Naive thymus-derived CD4-positive, alpha-beta T cell (primary cell): ENCODE data around the gene CPT1B. TPM values are rescaled to one million over a fixed set of nuclear protein-coding genes. Genes with fewer than 3 reads are reported as not detected.
A peak's percentile ranks its signal among the peaks of the same experiment; 100 is the strongest.

Experiments
- ATAC-seq: fragments of 150-1000 bp; cut with Tn5 transposase; 2 replicates; pipeline ENCODE4 v1.10.0; 2021; ENCODE audit warnings: mild to moderate bottlenecking, moderate library complexity
- CTCF ChIA-PET: fragments of 350-600 bp; sonication (Branson Sonifier 250); formaldehyde crosslinking; loops from one replicate; lab custom pipeline; 2021; ENCODE audit warnings: antibody characterized with exemption; lab: Charles Lee
- POLR2A ChIA-PET: fragments of 350-600 bp; sonication (Branson Sonifier 250); formaldehyde crosslinking; loops from one replicate; lab custom pipeline; 2021; ENCODE audit warnings: antibody characterized with exemption, inconsistent platforms; lab: Charles Lee
- DNase-seq, 9 donors: peaks; one replicate each; pipeline versions ENCODE4 v3.0.0 to v3.0.0-alpha.2; 2020 to 2022; ENCODE audit warnings: mixed read lengths in 1 of 9
- H3K27ac ChIP-seq: one replicate; pipeline ENCODE4 v1.7.0; 2013; ENCODE audit warnings: mild to moderate bottlenecking, low read depth, low read length, moderate library complexity
- H3K27me3 ChIP-seq, 2 donors: one replicate each; pipeline ENCODE4 v1.7.0; 2013; ENCODE audit warnings: low read length in 2 of 2, mild to moderate bottlenecking in 2 of 2, moderate library complexity in 2 of 2; ENCODE audit not compliant: control insufficient read depth in 2 of 2, insufficient read depth in 2 of 2
- H3K36me3 ChIP-seq, 3 experiments: 1 replicate in 2 of 3; 2 replicates in 1 of 3; pipeline ENCODE4 v1.7.0; 2013; ENCODE audit warnings: low read length in 3 of 3, mild to moderate bottlenecking in 3 of 3, moderate library complexity in 1 of 3; ENCODE audit not compliant: insufficient read depth in 3 of 3, control insufficient read depth in 2 of 3
- H3K4me1 ChIP-seq, 2 donors: one replicate each; pipeline ENCODE4 v1.7.0; 2013; ENCODE audit warnings: low read length in 2 of 2, mild to moderate bottlenecking in 2 of 2, moderate library complexity in 1 of 2; ENCODE audit not compliant: control insufficient read depth in 2 of 2, insufficient read depth in 2 of 2
- H3K4me3 ChIP-seq: 2 replicates; pipeline ENCODE4 v1.7.0; 2013; ENCODE audit warnings: mild to moderate bottlenecking, low read length
- H3K9me3 ChIP-seq, 3 experiments: 1 replicate in 2 of 3; 2 replicates in 1 of 3; pipeline ENCODE4 v1.7.0; 2013; ENCODE audit warnings: low read length in 3 of 3; ENCODE audit not compliant: control insufficient read depth in 2 of 3
- H3K27ac Mint-ChIP-seq, 9 donors: one replicate each; pipeline ENCODE4 v1.8.0; 2020 to 2022; ENCODE audit warnings: mixed read lengths in 9 of 9, mild to moderate bottlenecking in 8 of 9, moderate library complexity in 5 of 9, inconsistent platforms in 2 of 9
- H3K27me3 Mint-ChIP-seq, 5 donors: one replicate each; pipeline ENCODE4 v1.8.0; 2021 to 2022; ENCODE audit warnings: mixed read lengths in 5 of 5, mild to moderate bottlenecking in 1 of 5
- H3K36me3 Mint-ChIP-seq, 5 donors: one replicate each; pipeline ENCODE4 v1.8.0; 2020 to 2022; ENCODE audit warnings: mixed read lengths in 5 of 5, mild to moderate bottlenecking in 3 of 5, inconsistent platforms in 1 of 5
- H3K4me1 Mint-ChIP-seq, 7 donors: one replicate each; pipeline ENCODE4 v1.8.0; 2020 to 2022; ENCODE audit warnings: mixed read lengths in 7 of 7, mild to moderate bottlenecking in 3 of 7, inconsistent platforms in 1 of 7
- H3K4me3 Mint-ChIP-seq, 10 donors: one replicate each; pipeline ENCODE4 v1.8.0; 2020 to 2022; ENCODE audit warnings: mild to moderate bottlenecking in 10 of 10, mixed read lengths in 10 of 10, moderate library complexity in 6 of 10, inconsistent platforms in 2 of 10
- H3K9me3 Mint-ChIP-seq, 11 donors: one replicate each; pipeline ENCODE4 v1.8.0; 2020 to 2022; ENCODE audit warnings: mixed read lengths in 11 of 11, mild to moderate bottlenecking in 4 of 11, inconsistent platforms in 1 of 11, moderate library complexity in 1 of 11
- intact Hi-C, 2 donors: fragments of 100-400 bp; cut with micrococcal nuclease; formaldehyde crosslinking; loops; one replicate each; pipeline ENCODE4 v1.15.1; 2023
- polyA plus RNA-seq, 2 donors: library from polyadenylated mRNA; unstranded; fragments of 300-500 nt; fragmentation: Illumina TruSeq; gene quantifications; one replicate each; pipeline ENCODE4 v1.2.3, GENCODE V29; 2021
- total RNA-seq, 6 experiments: library from RNA in 5 of 6; stranded (reverse) in 5 of 6; gene quantifications; 1 replicate in 5 of 6; 2 replicates in 1 of 6; pipeline ENCODE4 v1.2.3 and lab custom pipeline; 2021 to 2026

Gene CPT1B
- total and polyA plus RNA-seq, 7 experiments from 2014 or later: 0.32 to 108 (median 64.8) TPM

DNA sequence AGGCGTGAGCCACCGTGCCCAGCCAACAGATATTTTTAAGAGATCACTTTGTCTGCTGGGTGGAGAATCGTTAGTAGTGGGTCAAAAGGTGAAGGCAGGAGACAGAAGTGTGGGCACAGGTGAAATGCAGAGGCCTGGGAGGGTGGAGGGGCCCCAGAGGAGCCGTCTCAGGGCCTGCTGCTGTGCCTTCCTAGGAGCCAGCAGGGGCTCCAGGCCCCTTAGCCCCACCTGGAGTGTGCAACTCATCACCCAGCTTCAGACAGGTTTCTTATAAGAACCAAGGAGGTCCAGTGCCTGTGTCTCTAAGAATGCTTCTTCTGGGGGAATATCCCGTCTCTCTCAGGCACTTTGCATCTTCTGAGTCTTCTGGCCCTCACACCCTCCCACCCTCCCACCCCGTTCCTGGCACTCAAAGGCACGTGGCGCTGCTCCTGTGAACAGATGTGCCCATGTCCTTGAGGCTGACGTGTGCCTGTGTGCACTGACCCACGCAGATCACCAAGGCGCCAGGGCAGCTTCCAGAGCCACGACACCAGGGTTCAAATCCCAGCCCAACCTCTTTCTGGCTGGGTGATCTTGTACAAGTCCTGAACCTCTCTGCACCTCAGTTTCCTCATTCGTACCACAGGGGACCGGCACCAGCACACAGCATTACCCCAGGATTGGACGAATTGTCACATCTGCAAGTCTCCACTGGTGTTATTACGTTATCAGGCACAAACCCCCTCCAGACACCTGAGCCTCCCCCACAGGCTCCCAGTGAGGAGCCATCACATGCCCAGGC is 46.3 kb upstream of the CPT1B start:
- Mint-ChIP-seq H3K4me1 (peaks cover 21 to 55% (median 48%) of the 10 kb centered on the region in 7 donors), H3K4me3 (peak overlapping the region in 2 of 10 donors; percentile 29 to 56), H3K27me3 (no peaks in the 10 kb centered on the region), H3K27ac (peak overlapping the region in 6 of 9 donors; percentile 15 to 86 (median 42)), H3K36me3 (peaks cover 0 to 4% (median 3%) of the 10 kb centered on the region in 5 donors), H3K9me3 (no peaks in the 10 kb centered on the region)
- intact Hi-C loops: loop anchor here in 1 of 2 donors (5.0 kb wide), 2 partner anchors 48 to 297 kb away; partner anchors contain the start of genes DENND6B and SHANK3
- H3K36me3 ChIP-seq: peaks cover 0 to 18% (median 0%) of the 10 kb centered on the region in 3 experiments
- H3K27me3 ChIP-seq: no peaks in the 10 kb centered on the region
- peaks cover 27 to 42% of the 10 kb centered on the region in 2 donors for H3K4me1 ChIP-seq
- no peaks in the 10 kb centered on the region for H3K9me3 ChIP-seq
- ChIA-PET POLR2A (interaction anchor here (0.6 to 1.0 kb wide), 2 partner anchors 79 to 373 kb away, joined by 3 to 4 read pairs; partner anchors contain the start of gene HDAC10), CTCF (no interaction called here)
- no peak for DNase-seq
- no peak overlapping the region for H3K4me3 ChIP-seq
- no peak overlapping the region for H3K27ac ChIP-seq
- no peak for ATAC-seq

DNA sequence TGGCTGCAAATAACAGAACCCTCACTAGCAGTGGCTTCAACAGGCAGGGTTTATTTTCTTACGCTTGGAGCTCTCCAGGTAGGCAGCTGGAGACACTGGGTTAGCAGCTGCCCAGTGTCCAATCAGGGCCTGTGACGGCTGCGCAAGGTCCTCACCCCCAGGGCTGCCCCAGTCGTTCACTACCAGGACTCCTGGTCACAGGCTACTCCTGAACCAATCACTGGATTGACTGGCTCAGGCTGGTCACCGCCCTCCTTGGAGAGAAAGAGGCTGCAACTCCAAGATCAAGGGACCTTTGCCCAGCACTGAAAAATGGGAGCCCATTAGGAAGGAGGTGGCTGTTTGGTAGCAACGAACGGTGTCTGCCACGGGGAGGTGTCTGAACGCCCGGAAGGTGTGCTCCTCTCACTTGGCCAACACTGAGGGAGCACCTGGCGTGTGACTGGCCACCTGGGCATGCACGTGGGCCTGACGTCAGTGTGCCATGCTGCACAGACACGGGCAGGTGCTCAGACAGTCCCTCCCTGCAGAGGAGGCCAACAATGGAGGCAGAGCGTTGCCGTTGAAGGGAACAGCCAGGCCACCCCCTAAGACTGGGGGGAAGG is 44.6 kb upstream of the CPT1B start:
- Histone ChIP-seq H3K27ac (peak overlapping the region; percentile 93), H3K9me3 (no peaks in the 10 kb centered on the region), H3K36me3 (peaks cover 0 to 18% (median 0%) of the 10 kb centered on the region in 3 experiments), H3K27me3 (no peaks in the 10 kb centered on the region), H3K4me1 (peaks cover 21 to 34% of the 10 kb centered on the region in 2 donors), H3K4me3 (peak overlapping the region; percentile 68)
- no peaks in the 10 kb centered on the region for H3K9me3 Mint-ChIP-seq
- H3K36me3 Mint-ChIP-seq: peaks cover 0 to 4% (median 3%) of the 10 kb centered on the region in 5 donors
- ATAC-seq (no peak), DNase-seq (no peak)
- H3K27ac Mint-ChIP-seq: peak overlapping the region; percentile 93 to 100 (median 99)
- intact Hi-C loops: loop anchor here in 1 of 2 donors (5.0 kb wide), 2 partner anchors 49 to 296 kb away; partner anchors contain the start of genes DENND6B and SHANK3
- ChIA-PET POLR2A (interaction anchor here (0.6 to 4.8 kb wide), 8 partner anchors 82 to 788 kb away, joined by 3 to 91 read pairs (median 10); partner anchors contain the start of genes LMF2, NCAPH2, SCO2 and TYMP), CTCF (interaction anchor here (1.1 kb wide), 1 partner anchor 381 kb away, joined by 3 read pairs; no protein-coding TSS in a partner anchor)
- peak overlapping the region in 9 of 10 donors; percentile 81 to 97 (median 93) for H3K4me3 Mint-ChIP-seq
- H3K4me1 Mint-ChIP-seq: peaks cover 10 to 45% (median 38%) of the 10 kb centered on the region in 7 donors
- no peaks in the 10 kb centered on the region for H3K27me3 Mint-ChIP-seq

DNA sequence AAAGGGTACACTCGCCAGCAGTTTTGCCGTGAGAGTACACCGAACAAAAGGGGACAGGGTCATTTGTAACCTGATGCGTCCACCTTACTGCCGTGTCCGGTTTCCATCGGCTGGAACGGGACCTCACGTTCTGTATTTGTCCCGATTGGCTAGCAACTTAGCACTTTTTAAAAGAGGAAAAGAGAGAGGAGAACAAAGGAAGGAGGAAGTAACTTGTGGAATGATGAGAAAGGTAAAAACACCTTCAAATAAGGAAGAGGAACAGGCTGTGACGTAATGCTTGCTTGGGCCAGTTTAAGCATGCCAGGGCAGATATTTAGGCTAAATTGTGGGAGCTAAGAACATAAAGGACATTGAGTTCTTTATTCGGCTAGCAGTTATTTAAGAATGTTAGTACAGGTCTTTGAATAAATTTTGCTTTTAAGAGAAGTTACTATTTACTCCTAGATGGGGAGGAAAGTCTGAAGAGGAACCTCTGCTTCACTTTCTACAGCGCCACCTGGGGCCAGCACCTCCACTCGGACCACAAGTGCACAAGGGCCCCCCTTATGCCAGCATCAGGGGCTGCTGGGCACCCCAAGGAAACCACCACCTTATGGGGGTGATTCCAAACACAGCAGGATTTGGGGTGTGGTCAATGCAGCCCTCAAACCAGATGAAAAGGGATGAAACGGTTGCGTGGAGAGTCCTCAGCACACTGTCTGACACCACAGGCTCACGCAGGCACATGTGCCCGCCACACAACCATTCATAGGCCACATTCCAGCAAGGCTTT is 43.9 kb upstream of the CPT1B start:
- no peaks in the 10 kb centered on the region for H3K9me3 Mint-ChIP-seq
- H3K27me3 ChIP-seq: no peaks in the 10 kb centered on the region
- H3K27me3 Mint-ChIP-seq: no peaks in the 10 kb centered on the region
- H3K36me3 ChIP-seq: peaks cover 0 to 18% (median 0%) of the 10 kb centered on the region in 3 experiments
- H3K27ac Mint-ChIP-seq: peak overlapping the region; percentile 93 to 100 (median 99)
- intact Hi-C loops: loop anchor here (1.0 to 5.0 kb wide), 13 partner anchors 40 to 431 kb away; partner anchors contain the start of genes MAPK11 (in 2 of the 2), CHKB (in 1 of the 2), DENND6B (in 1 of the 2) and PPP6R2 (in 1 of the 2)
- POLR2A ChIA-PET: interaction anchor here (0.6 to 4.8 kb wide), 30 partner anchors 8 to 787 kb away, joined by 3 to 91 read pairs (median 8); partner anchors contain the start of genes CHKB, HDAC10, LMF2 and NCAPH2
- H3K27ac ChIP-seq: peak overlapping the region; percentile 93
- DNase-seq (peak in 7 of 9 donors; percentile 19 to 49 (median 47)), ATAC-seq (no peak)
- CTCF ChIA-PET: interaction anchor here (0.7 to 1.9 kb wide), 12 partner anchors 59 to 380 kb away, joined by 3 to 27 read pairs (median 4); partner anchors contain the start of genes SCO2, SYCE3, TUBGCP6 and TYMP
- H3K4me3 ChIP-seq: peak overlapping the region; percentile 68
- H3K36me3 Mint-ChIP-seq: peaks cover 0 to 4% (median 3%) of the 10 kb centered on the region in 5 donors
- peaks cover 10 to 45% (median 38%) of the 10 kb centered on the region in 7 donors for H3K4me1 Mint-ChIP-seq
- H3K4me1 ChIP-seq: peaks cover 18 to 28% of the 10 kb centered on the region in 2 donors
- H3K9me3 ChIP-seq: no peaks in the 10 kb centered on the region
- peak overlapping the region; percentile 81 to 97 (median 93) for H3K4me3 Mint-ChIP-seq

DNA sequence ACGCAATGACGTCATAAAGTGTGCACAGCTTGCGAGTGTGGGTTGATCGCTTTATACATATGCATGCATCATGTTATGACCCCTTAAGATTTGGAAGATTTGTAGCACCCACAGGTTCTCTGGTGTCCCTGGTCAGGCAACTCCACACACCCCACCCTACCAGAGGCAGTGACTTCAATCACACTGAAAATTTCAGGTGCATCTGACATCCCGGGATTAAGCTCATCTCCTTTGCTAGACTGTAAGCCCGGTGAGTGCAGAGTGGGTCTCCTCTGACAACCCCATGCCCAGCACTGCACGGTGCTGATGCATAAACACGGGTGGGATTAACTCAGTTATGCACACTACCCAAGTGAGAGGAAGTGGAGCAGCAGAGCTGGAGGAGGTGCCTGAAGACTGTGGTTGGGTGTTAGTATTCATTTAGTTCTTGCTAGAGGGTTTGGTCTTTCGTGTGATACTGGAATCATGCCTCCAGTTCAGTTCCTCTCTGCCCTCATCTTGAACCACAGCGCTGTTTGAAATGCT is 43.2 kb upstream of the CPT1B start:
- Histone ChIP-seq H3K27me3 (no peaks in the 10 kb centered on the region), H3K27ac (peak overlapping the region; percentile 93), H3K36me3 (peaks cover 0 to 17% (median 0%) of the 10 kb centered on the region in 3 experiments), H3K4me1 (peaks cover 17 to 27% of the 10 kb centered on the region in 2 donors), H3K9me3 (no peaks in the 10 kb centered on the region), H3K4me3 (peak overlapping the region; percentile 68)
- CTCF ChIA-PET: interaction anchor here (0.7 to 1.9 kb wide), 27 partner anchors 11 to 427 kb away, joined by 3 to 27 read pairs (median 4); partner anchors contain the start of genes CHKB, HDAC10, KLHDC7B and LMF2
- H3K4me3 Mint-ChIP-seq: peak overlapping the region; percentile 81 to 97 (median 93)
- H3K4me1 Mint-ChIP-seq: peaks cover 10 to 42% (median 34%) of the 10 kb centered on the region in 7 donors
- DNase-seq (peak in 8 of 9 donors; percentile 57 to 84 (median 76)), ATAC-seq (peak; percentile 63)
- no peaks in the 10 kb centered on the region for H3K9me3 Mint-ChIP-seq
- H3K36me3 Mint-ChIP-seq: peaks cover 0 to 4% (median 2%) of the 10 kb centered on the region in 5 donors
- H3K27me3 Mint-ChIP-seq: no peaks in the 10 kb centered on the region
- H3K27ac Mint-ChIP-seq: peak overlapping the region; percentile 93 to 100 (median 99)
- intact Hi-C loops: loop anchor here (1.0 to 5.0 kb wide), 13 partner anchors 39 to 431 kb away; partner anchors contain the start of genes MAPK11 (in 2 of the 2), CHKB (in 1 of the 2), DENND6B (in 1 of the 2) and PPP6R2 (in 1 of the 2)
- POLR2A ChIA-PET: interaction anchor here (0.5 to 4.8 kb wide), 46 partner anchors 9 to 685 kb away, joined by 3 to 91 read pairs (median 4); partner anchors contain the start of genes CHKB, HDAC10, KLHDC7B and LMF2

DNA sequence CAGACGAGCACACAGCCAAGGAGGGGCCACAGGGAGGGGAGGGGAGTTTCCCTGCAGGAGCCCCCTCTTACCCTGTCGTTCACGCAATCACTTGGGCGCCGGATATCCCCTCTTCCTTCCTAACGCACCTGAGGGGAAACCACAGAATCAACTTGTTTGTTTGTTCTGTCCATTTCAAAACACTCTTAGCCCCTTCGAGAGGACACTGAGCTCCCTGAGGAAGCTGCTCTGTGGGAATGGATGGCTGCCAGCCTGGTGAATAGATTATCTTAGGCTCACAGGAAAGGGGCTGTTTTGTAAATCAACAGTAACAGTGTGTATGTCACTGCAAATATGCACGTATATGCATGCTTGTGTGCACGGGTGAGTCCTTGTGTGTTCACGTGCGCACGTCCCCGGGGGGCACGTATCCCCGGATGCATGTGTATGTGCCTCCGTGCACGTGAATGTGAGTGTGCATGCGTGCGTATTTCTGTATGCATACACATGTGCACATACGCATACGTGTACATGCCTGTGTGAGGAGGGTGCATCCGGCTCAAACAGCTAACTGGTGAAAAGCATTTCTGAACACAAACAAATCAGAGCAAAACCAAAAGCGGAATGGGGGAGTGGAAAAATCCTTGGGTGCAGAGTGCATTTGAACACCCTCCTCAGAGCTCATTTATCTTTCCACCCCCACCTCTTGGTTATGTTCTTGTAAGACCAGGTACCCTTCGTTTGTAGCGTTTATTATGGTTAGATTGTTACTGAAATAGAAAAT is 42.5 kb upstream of the CPT1B start:
- Histone ChIP-seq H3K4me3 (peak overlapping the region; percentile 68), H3K36me3 (peaks cover 0 to 11% (median 0%) of the 10 kb centered on the region in 3 experiments), H3K9me3 (no peaks in the 10 kb centered on the region), H3K27me3 (no peaks in the 10 kb centered on the region), H3K4me1 (peaks cover 17 to 27% of the 10 kb centered on the region in 2 donors), H3K27ac (peak overlapping the region; percentile 93)
- Mint-ChIP-seq H3K4me1 (peaks cover 10 to 40% (median 33%) of the 10 kb centered on the region in 7 donors), H3K27ac (peak overlapping the region; percentile 93 to 100 (median 99)), H3K9me3 (no peaks in the 10 kb centered on the region), H3K27me3 (no peaks in the 10 kb centered on the region), H3K4me3 (peak overlapping the region; percentile 81 to 97 (median 93)), H3K36me3 (peaks cover 0 to 4% (median 0%) of the 10 kb centered on the region in 5 donors)
- CTCF ChIA-PET: interaction anchor here (0.6 to 1.9 kb wide), 33 partner anchors 10 to 427 kb away, joined by 3 to 27 read pairs (median 4); partner anchors contain the start of genes CHKB, HDAC10, KLHDC7B and LMF2
- POLR2A ChIA-PET: interaction anchor here (0.5 to 4.8 kb wide), 46 partner anchors 9 to 658 kb away, joined by 3 to 91 read pairs (median 4); partner anchors contain the start of genes CHKB, HDAC10, KLHDC7B and LMF2
- DNase-seq (peak; percentile 61 to 95 (median 88)), ATAC-seq (peak; percentile 88)
- intact Hi-C loops: loop anchor here (1.0 to 5.0 kb wide), 25 partner anchors 38 to 471 kb away; partner anchors contain the start of genes CHKB (in 2 of the 2), MAPK11 (in 2 of the 2), NCAPH2 (in 2 of the 2) and DENND6B (in 1 of the 2)
